Tibial artery (tissue), 4 donors: ENCODE measurements around the gene CTIF.
A peak's percentile ranks its signal among the peaks of the same experiment; 100 is the strongest.

ENCODE experiments used
- DNase-seq, 2 donors: peaks; one replicate each; pipeline ENCODE4 v3.0.0-alpha.2; 2019
- H3K27ac ChIP-seq, 2 donors: fragments of 200-600 bp; sonication (generic) in 1 of 2; 1 replicate in 1 of 2; 2 replicates in 1 of 2; pipeline ENCODE4 v1.5.1; 2018 to 2019; ENCODE audit warnings: mild to moderate bottlenecking in 1 of 2
- H3K27me3 ChIP-seq, 2 donors: fragments of 200-600 bp; sonication (generic) in 1 of 2; one replicate each; pipeline versions ENCODE4 v1.5.1 to v1.6.0; 2016 to 2019
- H3K36me3 ChIP-seq, 3 donors: fragments of 200-600 bp; sonication (generic) in 2 of 3; one replicate each; pipeline ENCODE4 v1.5.1; 2016 to 2019; ENCODE audit warnings: mild to moderate bottlenecking in 2 of 3
- H3K4me1 ChIP-seq, 4 donors: fragments of 200-600 bp; sonication (generic) in 2 of 4; 1 replicate in 3 of 4; 2 replicates in 1 of 4; pipeline ENCODE4 v1.5.1; 2016 to 2019
- H3K4me3 ChIP-seq, 2 donors: fragments of 200-600 bp; sonication (generic) in 1 of 2; 1 replicate in 1 of 2; 2 replicates in 1 of 2; pipeline ENCODE4 v1.5.1; 2018 to 2019; ENCODE audit warnings: mild to moderate bottlenecking in 2 of 2
- H3K9me3 ChIP-seq, 3 donors: fragments of 200-600 bp; sonication (generic) in 1 of 3; one replicate each; pipeline ENCODE4 v1.5.1; 2016 to 2019
- intact Hi-C: fragments of 100-400 bp; cut with DNase I; formaldehyde crosslinking; loops from one replicate; pipeline ENCODE4 v1.15.0; 2023; ENCODE audit warnings: low total_unique reads
- TF ChIP-seq, protein P1 (sequence below), 2 experiments: fragments of 200-600 bp in 1 of 2; fragments of 450-650 bp in 1 of 2; IDR thresholded peaks; one replicate each; pipeline ENCODE4 v1.5.1; 2017 to 2019; ENCODE audit warnings: antibody characterized with exemption in 2 of 2, mild to moderate bottlenecking in 1 of 2, moderate library complexity in 1 of 2

CTIF gene

GRCh38 chr18:48862132-48862531 lies 323.3 kb downstream of the CTIF start:
- no peak for DNase-seq
- Histone ChIP-seq H3K9me3 (no peaks in the 10 kb centered on the region), H3K4me1 (peaks cover 4 to 52% (median 28%) of the 10 kb centered on the region in 4 donors), H3K4me3 (no peak overlapping the region), H3K27ac (peak overlapping the region; percentile 68 to 75), H3K27me3 (no peaks in the 10 kb centered on the region), H3K36me3 (peaks cover 0 to 43% (median 6%) of the 10 kb centered on the region in 3 donors)
- TF ChIP-seq, protein P1, sequence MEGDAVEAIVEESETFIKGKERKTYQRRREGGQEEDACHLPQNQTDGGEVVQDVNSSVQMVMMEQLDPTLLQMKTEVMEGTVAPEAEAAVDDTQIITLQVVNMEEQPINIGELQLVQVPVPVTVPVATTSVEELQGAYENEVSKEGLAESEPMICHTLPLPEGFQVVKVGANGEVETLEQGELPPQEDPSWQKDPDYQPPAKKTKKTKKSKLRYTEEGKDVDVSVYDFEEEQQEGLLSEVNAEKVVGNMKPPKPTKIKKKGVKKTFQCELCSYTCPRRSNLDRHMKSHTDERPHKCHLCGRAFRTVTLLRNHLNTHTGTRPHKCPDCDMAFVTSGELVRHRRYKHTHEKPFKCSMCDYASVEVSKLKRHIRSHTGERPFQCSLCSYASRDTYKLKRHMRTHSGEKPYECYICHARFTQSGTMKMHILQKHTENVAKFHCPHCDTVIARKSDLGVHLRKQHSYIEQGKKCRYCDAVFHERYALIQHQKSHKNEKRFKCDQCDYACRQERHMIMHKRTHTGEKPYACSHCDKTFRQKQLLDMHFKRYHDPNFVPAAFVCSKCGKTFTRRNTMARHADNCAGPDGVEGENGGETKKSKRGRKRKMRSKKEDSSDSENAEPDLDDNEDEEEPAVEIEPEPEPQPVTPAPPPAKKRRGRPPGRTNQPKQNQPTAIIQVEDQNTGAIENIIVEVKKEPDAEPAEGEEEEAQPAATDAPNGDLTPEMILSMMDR (IDR thresholded peaks at IDR 0.05) = no peak
- intact Hi-C loops = no loop called here

GRCh38 chr18:48862678-48863270 lies 323.9 kb downstream of the CTIF start:
- H3K36me3 ChIP-seq = peaks cover 0 to 36% (median 0%) of the 10 kb centered on the region in 3 donors
- H3K27me3 ChIP-seq = no peaks in the 10 kb centered on the region
- no peaks in the 10 kb centered on the region for H3K9me3 ChIP-seq
- peak overlapping the region; percentile 68 to 75 for H3K27ac ChIP-seq
- H3K4me3 ChIP-seq = no peak overlapping the region
- TF ChIP-seq, protein P1 (IDR thresholded peaks at IDR 0.05) = no peak
- peaks cover 4 to 52% (median 28%) of the 10 kb centered on the region in 4 donors for H3K4me1 ChIP-seq
- intact Hi-C loops = no loop called here
- DNase-seq = peak; percentile 88 to 94

DNA sequence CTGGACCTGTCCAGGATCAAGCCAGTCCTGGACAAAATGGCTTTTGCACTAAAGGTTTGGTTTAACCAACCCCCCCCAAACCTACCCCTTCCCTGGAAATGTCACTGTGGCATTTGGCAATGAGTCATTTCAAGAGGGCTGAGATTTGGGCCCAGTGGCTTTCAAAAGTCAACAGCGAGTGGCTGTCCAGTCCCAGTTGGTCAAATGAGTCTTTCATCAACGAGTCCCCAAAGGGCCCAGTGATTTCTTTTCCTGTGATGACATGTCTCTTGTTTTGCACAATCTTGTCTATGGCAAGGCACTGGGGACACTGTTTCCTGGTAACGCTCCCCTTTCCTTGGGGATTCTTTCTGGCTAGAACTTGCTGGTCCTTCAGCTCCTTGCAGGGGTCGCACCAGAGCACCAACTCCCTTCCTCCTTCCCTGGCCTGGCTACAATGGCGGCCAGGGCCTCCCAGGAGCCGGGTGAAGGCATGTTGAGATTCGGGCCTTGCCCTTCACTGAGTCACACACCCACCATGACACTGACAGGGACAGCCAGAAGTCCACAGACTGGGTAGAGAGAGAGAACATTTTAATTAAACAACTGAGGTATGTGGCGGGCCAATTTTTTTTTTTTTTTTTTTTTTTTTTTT lies 324.7 kb downstream of the CTIF start:
- Histone ChIP-seq H3K4me1 (peaks cover 4 to 53% (median 29%) of the 10 kb centered on the region in 4 donors), H3K27ac (peak overlapping the region; percentile 68 to 75), H3K27me3 (no peaks in the 10 kb centered on the region), H3K4me3 (no peak overlapping the region), H3K9me3 (no peaks in the 10 kb centered on the region), H3K36me3 (peaks cover 0 to 31% (median 0%) of the 10 kb centered on the region in 3 donors)
- TF ChIP-seq, protein P1 (IDR thresholded peaks at IDR 0.05) = no peak
- intact Hi-C loops = no loop called here
- DNase-seq = no peak

DNA sequence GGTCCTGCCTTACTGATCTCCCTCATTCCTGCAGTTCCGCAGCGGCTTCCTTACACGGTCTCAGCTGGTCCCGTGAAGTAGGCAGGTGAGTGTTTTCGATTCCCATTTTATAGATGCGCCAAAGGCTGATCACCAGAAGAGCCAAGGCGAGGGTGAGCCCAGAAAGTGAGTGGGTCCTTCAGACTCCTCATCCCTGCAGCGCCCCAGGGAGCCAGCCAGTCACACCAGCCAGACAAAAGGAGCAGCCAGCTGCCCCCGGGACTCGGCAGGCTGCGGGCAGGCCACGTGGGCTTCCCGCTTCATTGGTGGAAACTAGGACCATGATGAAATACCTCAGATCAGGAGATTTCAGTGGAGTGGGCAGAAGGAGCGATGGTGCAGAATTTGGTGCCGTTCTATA lies 326.0 kb downstream of the CTIF start:
- H3K27ac ChIP-seq = peak overlapping the region in 1 of 2 donors; percentile 7
- peaks cover 0 to 18% (median 0%) of the 10 kb centered on the region in 3 donors for H3K36me3 ChIP-seq
- intact Hi-C loops = no loop called here
- H3K4me1 ChIP-seq = peaks cover 4 to 55% (median 26%) of the 10 kb centered on the region in 4 donors
- H3K27me3 ChIP-seq = no peaks in the 10 kb centered on the region
- no peak overlapping the region for H3K4me3 ChIP-seq
- TF ChIP-seq, protein P1 (IDR thresholded peaks at IDR 0.05) = no peak
- no peaks in the 10 kb centered on the region for H3K9me3 ChIP-seq
- DNase-seq = no peak

GRCh38 chr18:48866028-48866733 lies 327.4 kb downstream of the CTIF start:
- no peak overlapping the region for H3K4me3 ChIP-seq
- TF ChIP-seq, protein P1 (IDR thresholded peaks at IDR 0.05) = no peak
- peaks cover 0 to 5% (median 0%) of the 10 kb centered on the region in 3 donors for H3K36me3 ChIP-seq
- peak overlapping the region; percentile 43 to 44 for H3K27ac ChIP-seq
- H3K9me3 ChIP-seq = no peaks in the 10 kb centered on the region
- H3K4me1 ChIP-seq = peaks cover 3 to 45% (median 23%) of the 10 kb centered on the region in 4 donors
- H3K27me3 ChIP-seq = no peaks in the 10 kb centered on the region
- DNase-seq = peak in 1 of 2 donors; percentile 90
- intact Hi-C loops = no loop called here
